ENCODE results near the gene DHX38. TPM values are rescaled to one million over a fixed set of nuclear protein-coding genes. Genes with fewer than 3 reads are reported as not detected.

The DHX38 gene
- total and polyA plus RNA-seq, 4 donors = 13.9 to 40.9 (median 22.7) TPM

GRCh38 chr16:72112452-72112792 lies 18.8 kb downstream of the DHX38 start:
- WGBS = 97% methylated on average over 15 of the region's 15 CpGs

More at GRCh38 chr16:72112452-72112792, 18.8 kb downstream of the DHX38 start:
- Histone ChIP-seq H3K4me1 (ENCODE audit: control insufficient read depth in 4 of 4, insufficient read depth in 4 of 4, low read length in 3 of 4) (no peaks in the 10 kb centered on the region), H3K27ac (ENCODE audit: low read depth in 1 of 2, low read length in 2 of 2) (no peak overlapping the region), H3K4me3 (ENCODE audit: low read depth in 1 of 3, low read length in 3 of 3) (no peak overlapping the region), H3K27me3 (ENCODE audit: control insufficient read depth in 4 of 4, insufficient read depth in 4 of 4, low read length in 3 of 4) (no peaks in the 10 kb centered on the region), H3K36me3 (ENCODE audit: control insufficient read depth in 4 of 4, insufficient read depth in 3 of 4, low read depth in 1 of 4, low read length in 3 of 4) (peaks cover 23 to 63% (median 51%) of the 10 kb centered on the region in 4 donors), H3K9ac (ENCODE audit: low read depth in 1 of 2, low read length in 2 of 2) (no peak overlapping the region), H3K9me3 (ENCODE audit: control insufficient read depth in 4 of 4, low read length in 3 of 4) (no peaks in the 10 kb centered on the region)
- TF ChIP-seq MAX (IDR thresholded peaks at IDR 0.05) = no peak
- no peak for TF ChIP-seq HNF4A (conservative IDR thresholded peaks at IDR 0.05)
- TF ChIP-seq REST (IDR thresholded peaks at IDR 0.05) = no peak
- no peak for TF ChIP-seq ATF3 (IDR thresholded peaks at IDR 0.05)
- TF ChIP-seq TAF1 (conservative IDR thresholded peaks at IDR 0.05) = no peak
- TF ChIP-seq EGR1 (IDR thresholded peaks at IDR 0.05; ENCODE audit: low read depth in 2 of 2) = no peak
- TF ChIP-seq FOXA1 (IDR thresholded peaks at IDR 0.05) = no peak
- no peak for TF ChIP-seq JUND (IDR thresholded peaks at IDR 0.05)
- no peak for TF ChIP-seq GABPA (IDR thresholded peaks at IDR 0.05 in 1 of 2, conservative IDR thresholded peaks at IDR 0.05 in 1 of 2)
- no peak for TF ChIP-seq NR2F2 (IDR thresholded peaks at IDR 0.05)
- no peak for TF ChIP-seq ZBTB33 (IDR thresholded peaks at IDR 0.05)
- TF ChIP-seq YY1 (IDR thresholded peaks at IDR 0.05) = no peak
- no peak for DNase-seq (ENCODE audit: low spot score)
